Nephron progenitor cell (in vitro differentiated cells): ENCODE data around the gene ANGPTL4.
"Not testable (repeated sequence)": the region's sequence is repeated elsewhere in the genome, so short reads cannot be mapped to it uniquely, and the experiment has no call there.

Experiments used
- DNase-seq: peaks from one replicate; pipeline ENCODE4 v3.0.0; 2021
- H3K27ac Mint-ChIP-seq: 2 replicates; pipeline ENCODE4 v1.8.0; 2021; ENCODE audit warnings: mild to moderate bottlenecking, moderate library complexity, mixed read lengths
- H3K27me3 Mint-ChIP-seq: 2 replicates; pipeline ENCODE4 v1.8.0; 2021; ENCODE audit warnings: mild to moderate bottlenecking, low read depth, mixed read lengths; ENCODE audit not compliant: poor library complexity
- H3K36me3 Mint-ChIP-seq: 2 replicates; pipeline ENCODE4 v1.8.0; 2021; ENCODE audit warnings: low read depth, mixed read lengths
- H3K4me1 Mint-ChIP-seq: 2 replicates; pipeline ENCODE4 v1.8.0; 2021; ENCODE audit warnings: mixed read lengths
- H3K4me3 Mint-ChIP-seq: 2 replicates; pipeline ENCODE4 v1.8.0; 2021; ENCODE audit warnings: mild to moderate bottlenecking, moderate library complexity, mixed read lengths
- H3K9me3 Mint-ChIP-seq: 2 replicates; pipeline ENCODE4 v1.8.0; 2021; ENCODE audit warnings: mild to moderate bottlenecking, moderate library complexity, mixed read lengths
- TF ChIP-seq, protein P1 (sequence below): fragments of 200-600 bp; sonication (generic); IDR thresholded peaks from 2 replicates; pipeline ENCODE4 v1.5.0; 2021; ENCODE audit warnings: antibody characterized with exemption

Gene ANGPTL4

GRCh38 chr19:8337728-8338127 lies 26.2 kb upstream of the ANGPTL4 start:
- H3K27me3 Mint-ChIP-seq, result peaks cover 75% of the 10 kb centered on the region
- no peak overlapping the region for H3K4me3 Mint-ChIP-seq
- no peak overlapping the region for H3K27ac Mint-ChIP-seq
- peaks cover 36% of the 10 kb centered on the region for H3K4me1 Mint-ChIP-seq
- H3K36me3 Mint-ChIP-seq, result no peaks in the 10 kb centered on the region
- no peak for DNase-seq
- TF ChIP-seq, protein P1, sequence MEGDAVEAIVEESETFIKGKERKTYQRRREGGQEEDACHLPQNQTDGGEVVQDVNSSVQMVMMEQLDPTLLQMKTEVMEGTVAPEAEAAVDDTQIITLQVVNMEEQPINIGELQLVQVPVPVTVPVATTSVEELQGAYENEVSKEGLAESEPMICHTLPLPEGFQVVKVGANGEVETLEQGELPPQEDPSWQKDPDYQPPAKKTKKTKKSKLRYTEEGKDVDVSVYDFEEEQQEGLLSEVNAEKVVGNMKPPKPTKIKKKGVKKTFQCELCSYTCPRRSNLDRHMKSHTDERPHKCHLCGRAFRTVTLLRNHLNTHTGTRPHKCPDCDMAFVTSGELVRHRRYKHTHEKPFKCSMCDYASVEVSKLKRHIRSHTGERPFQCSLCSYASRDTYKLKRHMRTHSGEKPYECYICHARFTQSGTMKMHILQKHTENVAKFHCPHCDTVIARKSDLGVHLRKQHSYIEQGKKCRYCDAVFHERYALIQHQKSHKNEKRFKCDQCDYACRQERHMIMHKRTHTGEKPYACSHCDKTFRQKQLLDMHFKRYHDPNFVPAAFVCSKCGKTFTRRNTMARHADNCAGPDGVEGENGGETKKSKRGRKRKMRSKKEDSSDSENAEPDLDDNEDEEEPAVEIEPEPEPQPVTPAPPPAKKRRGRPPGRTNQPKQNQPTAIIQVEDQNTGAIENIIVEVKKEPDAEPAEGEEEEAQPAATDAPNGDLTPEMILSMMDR, result no peak
- H3K9me3 Mint-ChIP-seq, result no peaks in the 10 kb centered on the region

GRCh38 chr19:8338835-8339234 lies 25.1 kb upstream of the ANGPTL4 start:
- no peaks in the 10 kb centered on the region for H3K9me3 Mint-ChIP-seq
- H3K27ac Mint-ChIP-seq, result no peak overlapping the region
- peaks cover 74% of the 10 kb centered on the region for H3K27me3 Mint-ChIP-seq
- TF ChIP-seq, protein P1, result no peak
- DNase-seq, result no peak
- peaks cover 36% of the 10 kb centered on the region for H3K4me1 Mint-ChIP-seq
- H3K4me3 Mint-ChIP-seq, result no peak overlapping the region
- H3K36me3 Mint-ChIP-seq, result no peaks in the 10 kb centered on the region

GRCh38 chr19:8340341-8341096 lies 23.4 kb upstream of the ANGPTL4 start:
- H3K4me3 Mint-ChIP-seq, result peak overlapping the region; percentile 62
- peak; percentile 48 for DNase-seq
- H3K27ac Mint-ChIP-seq, result peak overlapping the region; percentile 88

GRCh38 chr19:8341504-8341903 lies 22.5 kb upstream of the ANGPTL4 start:
- H3K4me3 Mint-ChIP-seq, DNase-seq, H3K27ac Mint-ChIP-seq, H3K36me3 Mint-ChIP-seq, H3K9me3 Mint-ChIP-seq: not testable (repeated sequence)
- Mint-ChIP-seq H3K27me3 (peaks cover 69% of the 10 kb centered on the region), H3K4me1 (peaks cover 36% of the 10 kb centered on the region)

More at GRCh38 chr19:8340341-8341096, 23.4 kb upstream of the ANGPTL4 start:
- H3K36me3 Mint-ChIP-seq, result no peaks in the 10 kb centered on the region
- peaks cover 36% of the 10 kb centered on the region for H3K4me1 Mint-ChIP-seq
- TF ChIP-seq, protein P1, result peak; percentile 15
- peaks cover 79% of the 10 kb centered on the region for H3K27me3 Mint-ChIP-seq
- H3K9me3 Mint-ChIP-seq, result no peaks in the 10 kb centered on the region

- no peak overlapping the region for H3K4me3 Mint-ChIP-seq
- peaks cover 64% of the 10 kb centered on the region for H3K27me3 Mint-ChIP-seq
- no peak overlapping the region for H3K27ac Mint-ChIP-seq
- TF ChIP-seq, protein P1, result no peak
- no peak for DNase-seq
- no peaks in the 10 kb centered on the region for H3K36me3 Mint-ChIP-seq
- no peaks in the 10 kb centered on the region for H3K9me3 Mint-ChIP-seq
- peaks cover 36% of the 10 kb centered on the region for H3K4me1 Mint-ChIP-seq
Observed at GRCh38 chr19:8342316-8342683, 21.7 kb upstream of the ANGPTL4 start.

DNA sequence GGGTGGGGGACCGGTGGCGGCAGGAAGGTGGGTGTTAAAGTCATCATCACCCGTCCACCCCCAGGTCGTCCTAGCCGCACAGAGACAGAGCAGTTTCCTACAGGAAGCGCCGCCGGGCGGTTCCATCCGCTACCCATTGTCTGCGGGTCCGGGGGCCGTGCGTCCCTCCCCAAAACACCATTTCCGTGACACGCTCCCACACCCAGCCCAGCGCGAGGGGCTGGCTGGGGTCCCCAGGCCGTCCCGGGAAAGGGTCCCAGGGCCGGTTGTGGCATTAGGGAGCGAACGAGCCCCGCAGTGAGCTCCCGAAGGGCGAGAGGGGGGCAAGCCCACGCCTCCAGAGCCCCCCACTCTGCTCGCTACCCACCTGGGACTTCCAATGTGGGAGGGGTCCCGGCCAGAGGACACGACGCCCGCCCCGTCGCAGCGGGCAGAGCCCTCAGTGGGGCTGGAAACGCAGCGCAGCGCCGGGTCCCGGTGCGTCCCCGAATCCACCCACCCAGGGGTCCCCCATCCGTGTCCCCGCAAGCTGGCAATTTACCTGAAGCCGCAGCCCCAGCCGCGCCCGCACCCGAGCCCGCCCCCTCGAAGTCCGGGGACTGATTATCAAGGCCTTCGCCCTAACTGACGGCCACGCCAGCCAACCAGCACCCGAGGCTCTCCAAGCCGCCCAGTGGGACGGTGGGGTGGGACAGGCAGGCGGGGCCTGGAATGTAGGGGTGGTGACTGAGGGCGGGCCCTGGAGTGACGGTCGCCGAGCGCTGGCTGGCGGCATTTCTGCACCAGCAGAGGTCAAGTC lies 21.1 kb upstream of the ANGPTL4 start, which contains the start of gene KANK3:
KANK3 (minus strand) TSS at position 579 of the 799 bp plus-strand sequence. CDS start 5,434 bp downstream, outside the sequence.
- Mint-ChIP-seq H3K27me3 (peaks cover 61% of the 10 kb centered on the region), H3K4me1 (peaks cover 35% of the 10 kb centered on the region)

More for the DNA sequence above, 21.1 kb upstream of the ANGPTL4 start, which contains the start of gene KANK3:
- peak within 1 kb of the TSS; percentile 74 for H3K4me3 Mint-ChIP-seq
- peak; percentile 97 for DNase-seq
- TF ChIP-seq, protein P1, result no peak
- no peak within 1 kb of the TSS for H3K27ac Mint-ChIP-seq
- H3K9me3 Mint-ChIP-seq, result no peaks in the 10 kb centered on the region
- no peaks in the 10 kb centered on the region for H3K36me3 Mint-ChIP-seq
